ENCODE results near the gene AIG1.

Gene AIG1

GRCh38 chr6:143023695-143024094 is 37.0 kb upstream of the AIG1 start:
- TF ChIP-seq CTCF (IDR thresholded peaks at IDR 0.05; ENCODE audit: low read depth, low read length), result no peak
- no peak for DNase-seq (ENCODE audit: extremely low read depth, low read depth)

GRCh38 chr6:143024977-143025376 is 35.7 kb upstream of the AIG1 start:
- DNase-seq (ENCODE audit: extremely low read depth, low read depth), result no peak

GRCh38 chr6:143026696-143027449 is 33.8 kb upstream of the AIG1 start:
- peak; percentile 48 for TF ChIP-seq CTCF (IDR thresholded peaks at IDR 0.05; ENCODE audit: low read depth, low read length)
- DNase-seq (ENCODE audit: extremely low read depth, low read depth), result no peak

More at GRCh38 chr6:143024977-143025376, 35.7 kb upstream of the AIG1 start:
- no peak for TF ChIP-seq CTCF (IDR thresholded peaks at IDR 0.05; ENCODE audit: low read depth, low read length)

GRCh38 chr6:143034689-143035334 is 25.9 kb upstream of the AIG1 start:
- no peak for TF ChIP-seq CTCF (IDR thresholded peaks at IDR 0.05; ENCODE audit: low read depth, low read length)
- no peak for DNase-seq (ENCODE audit: extremely low read depth, low read depth)

GRCh38 chr6:143037470-143037869 is 23.2 kb upstream of the AIG1 start:
- DNase-seq (ENCODE audit: extremely low read depth, low read depth), result no peak

DNA sequence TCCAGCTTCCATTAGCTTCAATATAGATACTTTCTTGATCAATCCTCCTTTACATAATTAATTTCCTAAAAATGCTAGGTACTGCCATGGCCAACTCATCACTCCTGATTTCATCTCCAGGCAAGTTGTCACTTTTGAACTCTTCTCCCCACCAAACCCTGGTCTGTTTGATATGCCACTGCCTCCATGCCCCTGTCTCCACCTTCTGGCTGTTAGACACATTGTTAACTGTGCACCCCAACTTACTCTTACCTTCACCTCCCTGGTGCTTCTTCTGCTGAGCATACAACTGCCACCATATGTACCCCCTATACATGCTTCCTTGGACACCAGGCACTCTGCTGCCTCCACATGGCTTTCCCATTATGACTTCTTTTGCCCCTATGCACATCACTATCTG is 21.9 kb upstream of the AIG1 start:
- TF ChIP-seq CTCF (IDR thresholded peaks at IDR 0.05; ENCODE audit: low read depth, low read length), result no peak; the same call in 1 of the 2 replicates
- no peak for DNase-seq (ENCODE audit: extremely low read depth, low read depth)

More at GRCh38 chr6:143037470-143037869, 23.2 kb upstream of the AIG1 start:
- no peak for TF ChIP-seq CTCF (IDR thresholded peaks at IDR 0.05; ENCODE audit: low read depth, low read length)

DNA sequence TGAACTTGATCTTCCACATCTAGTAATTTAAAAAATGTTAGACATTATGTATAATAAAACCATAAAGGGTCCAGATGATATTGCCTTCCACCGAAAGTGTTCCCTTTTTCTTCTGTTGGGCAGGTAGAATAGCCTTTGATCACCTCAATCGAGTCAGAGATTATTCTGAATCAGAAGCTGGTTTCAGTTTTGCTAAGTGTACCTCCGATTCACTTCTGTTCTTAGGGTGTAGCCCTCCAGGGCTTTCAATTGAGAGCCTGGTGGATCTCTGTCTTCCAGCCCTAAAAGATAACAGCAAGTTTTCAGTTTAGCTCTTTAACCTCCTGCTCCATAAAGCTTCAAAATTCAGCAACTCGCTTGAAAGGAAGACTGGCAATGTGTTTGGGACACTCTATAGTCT is 21.1 kb upstream of the AIG1 start:
- no peak for DNase-seq (ENCODE audit: extremely low read depth, low read depth)
- TF ChIP-seq CTCF (IDR thresholded peaks at IDR 0.05; ENCODE audit: low read depth, low read length), result no peak

All from AG09319 (cell line).